ENCODE data around the gene DISP2. TPM values are rescaled to one million over a fixed set of nuclear protein-coding genes. Genes with fewer than 3 reads are reported as not detected.

The DISP2 gene
- total RNA-seq, 6 donors from 2014 or later: under 0.01 to 3.5 (median 0.13) TPM

GRCh38 chr15:40334541-40334940, 23.5 kb upstream of the DISP2 start:
- no peak overlapping the region for H3K4me3 ChIP-seq
- 60 to 71% methylated on average over 3 of the region's 3 CpGs for WGBS, 2 donors
- H3K27me3 ChIP-seq: no peaks in the 10 kb centered on the region
- DNase-seq (peak in 1 of 2 donors; percentile 47), ATAC-seq (ENCODE audit: low FRiP score in 2 of 2) (peak in 1 of 2 donors; percentile 9)
- H3K36me3 ChIP-seq: peaks cover 0 to 23% (median 5%) of the 10 kb centered on the region in 4 donors
- TF ChIP-seq POLR2AphosphoS5 (IDR thresholded peaks at IDR 0.05): no peak
- no peak for TF ChIP-seq POLR2A (IDR thresholded peaks at IDR 0.05)
- no peak for TF ChIP-seq CTCF (IDR thresholded peaks at IDR 0.05)
- TF ChIP-seq EP300 (IDR thresholded peaks at IDR 0.05): no peak
- H3K27ac ChIP-seq: peak overlapping the region; percentile 85 to 95 (median 93)
- no peaks in the 10 kb centered on the region for H3K9me3 ChIP-seq
- H3K4me1 ChIP-seq: peaks cover 82 to 99% (median 83%) of the 10 kb centered on the region in 4 donors

- H3K27me3 ChIP-seq: no peaks in the 10 kb centered on the region
- ATAC-seq (ENCODE audit: low FRiP score in 2 of 2) (peak; percentile 3 to 6), DNase-seq (peak; percentile 73 to 86)
- H3K4me1 ChIP-seq: peaks cover 82 to 99% (median 84%) of the 10 kb centered on the region in 4 donors
- 72 to 82% methylated on average over 21 to 25 of the region's 26 CpGs for WGBS, 2 donors
- H3K27ac ChIP-seq: peak overlapping the region; percentile 85 to 95 (median 93)
- TF ChIP-seq POLR2A (IDR thresholded peaks at IDR 0.05) (peak in 1 of 4 donors; percentile 15), POLR2AphosphoS5 (IDR thresholded peaks at IDR 0.05) (peak in 1 of 2 donors; percentile 7), EP300 (IDR thresholded peaks at IDR 0.05) (no peak), CTCF (IDR thresholded peaks at IDR 0.05) (no peak)
- H3K4me3 ChIP-seq: no peak overlapping the region
- peaks cover 0 to 23% (median 5%) of the 10 kb centered on the region in 4 donors for H3K36me3 ChIP-seq
- H3K9me3 ChIP-seq: no peaks in the 10 kb centered on the region
These were observed 22.9 kb upstream of the DISP2 start for GRCh38 chr15:40334941-40335795.

- WGBS, 2 donors: 70 to 84% methylated on average over 11 to 13 of the region's 13 CpGs
- no peak for ATAC-seq (ENCODE audit: low FRiP score in 2 of 2)
- TF ChIP-seq CTCF (IDR thresholded peaks at IDR 0.05) (no peak), EP300 (IDR thresholded peaks at IDR 0.05) (no peak), POLR2A (IDR thresholded peaks at IDR 0.05) (no peak), POLR2AphosphoS5 (IDR thresholded peaks at IDR 0.05) (no peak)
- peaks cover 0 to 23% (median 5%) of the 10 kb centered on the region in 4 donors for H3K36me3 ChIP-seq
- DNase-seq: peak in 1 of 2 donors; percentile 54
- H3K4me3 ChIP-seq: no peak overlapping the region
- H3K27ac ChIP-seq: peak overlapping the region; percentile 85 to 95 (median 93)
- no peaks in the 10 kb centered on the region for H3K9me3 ChIP-seq
- H3K4me1 ChIP-seq: peaks cover 81 to 99% (median 85%) of the 10 kb centered on the region in 4 donors
- H3K27me3 ChIP-seq: no peaks in the 10 kb centered on the region
These were observed 21.9 kb upstream of the DISP2 start for GRCh38 chr15:40335938-40336743.

GRCh38 chr15:40336744-40337122, 21.3 kb upstream of the DISP2 start:
- Histone ChIP-seq H3K27me3 (no peaks in the 10 kb centered on the region), H3K4me1 (peaks cover 86 to 99% (median 91%) of the 10 kb centered on the region in 4 donors), H3K4me3 (no peak overlapping the region), H3K9me3 (no peaks in the 10 kb centered on the region), H3K36me3 (peaks cover 0 to 23% (median 5%) of the 10 kb centered on the region in 4 donors), H3K27ac (peak overlapping the region in 2 of 4 donors; percentile 93 to 95)
- TF ChIP-seq EP300 (IDR thresholded peaks at IDR 0.05) (no peak), POLR2A (IDR thresholded peaks at IDR 0.05) (no peak), POLR2AphosphoS5 (IDR thresholded peaks at IDR 0.05) (no peak), CTCF (IDR thresholded peaks at IDR 0.05) (no peak)
- DNase-seq (no peak), ATAC-seq (ENCODE audit: low FRiP score in 2 of 2) (no peak)
- 40 to 73% methylated on average over 5 of the region's 5 CpGs for WGBS, 2 donors
